Neural crest cell (in vitro differentiated cells): Measurements from ENCODE around the gene FYTTD1. TPM values are rescaled to one million over a fixed set of nuclear protein-coding genes. Genes with fewer than 3 reads are reported as not detected.

Source experiments
- DNase-seq: peaks from one replicate; pipeline ENCODE4 v3.0.0; 2021; ENCODE audit warnings: low read depth, mixed read lengths, low spot score
- H3K27ac Mint-ChIP-seq: one replicate; pipeline ENCODE4 v1.8.0; 2021; ENCODE audit warnings: mild to moderate bottlenecking, mixed read lengths; ENCODE audit not compliant: unreplicated experiment
- H3K27me3 Mint-ChIP-seq: 2 replicates; pipeline ENCODE4 v1.8.0; 2021; ENCODE audit warnings: low read depth, mild to moderate bottlenecking, mixed read lengths
- H3K36me3 Mint-ChIP-seq: 2 replicates; pipeline ENCODE4 v1.8.0; 2021; ENCODE audit warnings: low read depth, mild to moderate bottlenecking, mixed read lengths
- H3K4me1 Mint-ChIP-seq: 2 replicates; pipeline ENCODE4 v1.8.0; 2021; ENCODE audit warnings: mixed read lengths
- H3K4me3 Mint-ChIP-seq: one replicate; pipeline ENCODE4 v1.8.0; 2021; ENCODE audit warnings: mild to moderate bottlenecking, mixed read lengths
- H3K9me3 Mint-ChIP-seq: 2 replicates; pipeline ENCODE4 v1.8.0; 2021; ENCODE audit warnings: mixed read lengths
- total RNA-seq: library from RNA; stranded (reverse); gene quantifications from 2 replicates; pipeline ENCODE4 v1.2.1, GENCODE V29; 2021
- TF ChIP-seq, protein P1 (sequence below): fragments of 200-600 bp; sonication (generic); conservative IDR thresholded peaks from 2 replicates; pipeline ENCODE4 v1.5.0; 2021; ENCODE audit warnings: antibody characterized with exemption, mild to moderate bottlenecking

FYTTD1 gene
- total RNA-seq, 1 donor from 2014 or later, result 52.5 TPM

DNA sequence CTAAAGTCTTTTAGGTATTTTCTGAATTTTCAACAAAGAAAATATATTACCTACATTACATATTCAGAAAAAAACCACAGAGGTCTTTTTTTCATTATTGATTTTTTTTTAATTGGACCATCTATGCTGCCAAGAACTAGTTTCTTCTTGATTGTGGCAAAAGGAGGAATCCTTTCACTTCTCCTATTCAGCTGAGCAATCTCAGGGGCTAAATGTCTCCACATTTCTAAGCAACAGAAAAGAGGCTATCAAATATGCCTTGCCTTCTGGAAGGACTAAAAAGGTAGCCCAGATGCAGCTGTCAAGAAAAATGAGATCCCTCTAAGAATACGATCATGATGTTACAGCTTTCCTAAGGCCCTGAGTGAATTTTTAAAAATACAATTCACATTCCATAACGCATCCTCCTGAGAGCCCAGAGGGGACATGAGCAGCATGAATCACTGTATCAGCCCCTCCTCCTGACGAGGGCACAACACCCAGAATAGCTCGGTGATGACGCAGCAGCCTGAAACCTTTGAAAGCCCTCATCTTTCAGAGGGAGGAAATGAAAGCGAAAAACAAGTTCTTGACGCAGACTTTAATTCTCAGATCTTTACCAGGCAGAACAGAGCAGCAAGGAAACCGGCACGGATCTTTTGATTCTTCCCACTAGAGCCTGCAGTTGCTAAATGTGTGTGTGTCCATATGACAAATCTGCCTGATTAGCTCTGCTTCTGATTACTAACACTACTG lies 37.5 kb upstream of the FYTTD1 start:
- H3K36me3 Mint-ChIP-seq, result peaks cover 2% of the 10 kb centered on the region
- peaks cover 14% of the 10 kb centered on the region for H3K4me1 Mint-ChIP-seq
- H3K4me3 Mint-ChIP-seq, result peak overlapping the region; percentile 65
- H3K27ac Mint-ChIP-seq, result peak overlapping the region; percentile 95
- no peaks in the 10 kb centered on the region for H3K27me3 Mint-ChIP-seq
- DNase-seq, result peak; percentile 43
- TF ChIP-seq, protein P1, sequence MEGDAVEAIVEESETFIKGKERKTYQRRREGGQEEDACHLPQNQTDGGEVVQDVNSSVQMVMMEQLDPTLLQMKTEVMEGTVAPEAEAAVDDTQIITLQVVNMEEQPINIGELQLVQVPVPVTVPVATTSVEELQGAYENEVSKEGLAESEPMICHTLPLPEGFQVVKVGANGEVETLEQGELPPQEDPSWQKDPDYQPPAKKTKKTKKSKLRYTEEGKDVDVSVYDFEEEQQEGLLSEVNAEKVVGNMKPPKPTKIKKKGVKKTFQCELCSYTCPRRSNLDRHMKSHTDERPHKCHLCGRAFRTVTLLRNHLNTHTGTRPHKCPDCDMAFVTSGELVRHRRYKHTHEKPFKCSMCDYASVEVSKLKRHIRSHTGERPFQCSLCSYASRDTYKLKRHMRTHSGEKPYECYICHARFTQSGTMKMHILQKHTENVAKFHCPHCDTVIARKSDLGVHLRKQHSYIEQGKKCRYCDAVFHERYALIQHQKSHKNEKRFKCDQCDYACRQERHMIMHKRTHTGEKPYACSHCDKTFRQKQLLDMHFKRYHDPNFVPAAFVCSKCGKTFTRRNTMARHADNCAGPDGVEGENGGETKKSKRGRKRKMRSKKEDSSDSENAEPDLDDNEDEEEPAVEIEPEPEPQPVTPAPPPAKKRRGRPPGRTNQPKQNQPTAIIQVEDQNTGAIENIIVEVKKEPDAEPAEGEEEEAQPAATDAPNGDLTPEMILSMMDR, result no peak
- no peaks in the 10 kb centered on the region for H3K9me3 Mint-ChIP-seq

DNA sequence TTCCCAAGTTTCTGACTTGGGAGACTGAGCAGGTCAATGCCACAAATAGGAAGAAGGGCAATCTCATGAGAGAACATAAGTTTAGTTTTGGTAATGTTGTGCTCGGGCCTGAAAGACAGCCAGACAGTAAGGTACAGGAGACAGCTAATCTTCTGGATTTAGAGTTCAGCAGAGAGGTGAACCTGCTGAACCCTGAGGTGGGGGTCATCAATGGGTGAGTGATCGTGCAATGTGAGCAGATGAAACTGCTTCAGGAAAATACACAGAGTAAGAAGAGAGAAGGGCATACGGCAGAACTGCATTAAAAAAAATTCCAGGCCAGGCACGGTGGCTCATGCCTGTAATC lies 36.2 kb upstream of the FYTTD1 start:
- TF ChIP-seq, protein P1, result no peak
- Mint-ChIP-seq H3K27ac (peak overlapping the region; percentile 92), H3K36me3 (peaks cover 2% of the 10 kb centered on the region), H3K4me1 (peaks cover 14% of the 10 kb centered on the region), H3K4me3 (no peak overlapping the region), H3K9me3 (no peaks in the 10 kb centered on the region), H3K27me3 (no peaks in the 10 kb centered on the region)
- DNase-seq, result no peak

DNA sequence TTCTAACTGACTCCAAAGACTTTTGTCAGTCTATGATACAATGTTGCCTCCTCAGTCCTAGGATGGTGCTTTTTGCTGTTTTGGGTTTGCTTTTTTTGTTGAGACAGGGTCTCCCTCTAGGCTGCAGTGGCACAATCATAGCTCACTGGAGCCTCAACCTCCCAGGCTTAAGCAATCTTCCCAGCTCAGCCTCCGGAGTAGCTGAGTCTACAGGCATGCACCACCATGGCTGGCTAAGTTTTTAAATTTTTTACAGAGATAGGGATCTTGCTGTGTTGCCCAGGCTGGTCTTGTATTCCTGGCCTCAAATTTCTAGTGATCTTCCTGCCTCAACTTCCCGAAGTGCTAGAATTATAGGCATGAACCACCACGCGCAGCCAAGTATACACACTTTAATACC lies 35.4 kb upstream of the FYTTD1 start:
- H3K27ac Mint-ChIP-seq, result no peak overlapping the region

DNA sequence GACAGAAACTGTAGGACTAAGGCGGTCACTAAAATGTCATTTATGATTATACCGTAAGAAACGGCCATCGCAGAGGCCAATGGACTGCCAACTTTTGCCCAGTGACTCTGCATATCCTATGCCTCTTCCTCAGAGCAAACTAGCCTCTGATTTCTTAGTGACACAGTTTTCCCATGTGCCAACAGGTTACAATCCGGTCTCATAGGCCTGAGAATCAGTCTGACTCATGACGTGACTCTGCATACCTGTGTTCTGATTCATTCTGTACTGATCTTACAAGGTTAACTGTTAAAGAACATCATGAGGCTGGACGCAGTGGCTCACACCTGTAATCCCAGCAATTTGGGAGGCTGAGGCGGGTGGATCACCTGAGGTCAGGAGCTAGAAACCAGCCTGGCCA lies 30.8 kb upstream of the FYTTD1 start:
- no peak overlapping the region for H3K27ac Mint-ChIP-seq
- no peak overlapping the region for H3K4me3 Mint-ChIP-seq
- peaks cover 17% of the 10 kb centered on the region for H3K36me3 Mint-ChIP-seq
- peaks cover 6% of the 10 kb centered on the region for H3K9me3 Mint-ChIP-seq
- TF ChIP-seq, protein P1, result no peak
- DNase-seq, result no peak
- H3K27me3 Mint-ChIP-seq, result no peaks in the 10 kb centered on the region
- no peaks in the 10 kb centered on the region for H3K4me1 Mint-ChIP-seq

More for the DNA sequence above, 35.4 kb upstream of the FYTTD1 start:
- Mint-ChIP-seq H3K9me3 (no peaks in the 10 kb centered on the region), H3K4me3 (no peak overlapping the region), H3K36me3 (no peaks in the 10 kb centered on the region), H3K4me1 (peaks cover 14% of the 10 kb centered on the region), H3K27me3 (no peaks in the 10 kb centered on the region)
- TF ChIP-seq, protein P1, result no peak
- DNase-seq, result no peak

DNA sequence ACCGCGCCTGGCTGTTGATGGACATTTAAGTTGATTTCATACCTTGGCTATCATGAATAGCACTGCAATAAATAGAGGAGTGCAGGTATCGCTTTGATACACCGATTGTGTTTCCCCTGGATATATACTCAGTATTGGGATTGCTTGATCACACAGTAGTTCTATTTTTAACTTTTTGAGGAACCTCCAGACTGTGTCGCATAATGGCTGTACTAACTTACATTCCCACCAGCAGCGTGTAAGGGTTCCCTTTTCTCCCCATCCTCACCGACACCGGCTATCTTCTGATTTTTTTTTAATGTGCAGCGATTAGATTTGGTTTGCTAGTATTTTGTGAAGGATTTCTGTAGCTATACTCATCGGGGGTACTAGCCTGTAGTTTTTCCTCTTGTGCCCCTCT lies 29.0 kb upstream of the FYTTD1 start:
- no peaks in the 10 kb centered on the region for H3K27me3 Mint-ChIP-seq
- no peak overlapping the region for H3K4me3 Mint-ChIP-seq
- H3K27ac Mint-ChIP-seq, result no peak overlapping the region
- no peaks in the 10 kb centered on the region for H3K4me1 Mint-ChIP-seq
- no peak for DNase-seq
- peaks cover 6% of the 10 kb centered on the region for H3K9me3 Mint-ChIP-seq
- peaks cover 17% of the 10 kb centered on the region for H3K36me3 Mint-ChIP-seq
- TF ChIP-seq, protein P1, result no peak
